Testis (tissue), 3 donors: Measurements from ENCODE around the gene SART3. TPM values are rescaled to one million over a fixed set of nuclear protein-coding genes. Genes with fewer than 3 reads are reported as not detected.

Experiments
- DNase-seq: peaks from one replicate; pipeline ENCODE4 v3.0.0-alpha.2; 2019
- H3K27ac ChIP-seq, 2 donors: fragments of 200-600 bp; sonication (generic); one replicate each; pipeline ENCODE4 v1.5.1; 2019
- H3K27me3 ChIP-seq: fragments of 200-600 bp; sonication (generic); one replicate; pipeline ENCODE4 v1.5.1; 2019
- H3K36me3 ChIP-seq: fragments of 200-600 bp; sonication (generic); one replicate; pipeline ENCODE4 v1.5.1; 2017; ENCODE audit warnings: low read depth; ENCODE audit errors: missing control alignments
- H3K4me1 ChIP-seq: fragments of 200-600 bp; sonication (generic); one replicate; pipeline ENCODE4 v1.5.1; 2019
- H3K4me3 ChIP-seq, 2 donors: fragments of 200-600 bp; sonication (generic); one replicate each; pipeline ENCODE4 v1.5.1; 2017 to 2019
- H3K9me3 ChIP-seq: fragments of 200-600 bp; sonication (generic); one replicate; pipeline ENCODE4 v1.5.1; 2017
- POLR2A ChIP-seq: fragments of 450-650 bp; IDR thresholded peaks from one replicate; pipeline ENCODE4 v1.6.1; 2017; ENCODE audit warnings: antibody characterized with exemption, mild to moderate bottlenecking, moderate library complexity
- WGBS, 2 donors: methylation state at CpG; one replicate each; pipeline ENCODE4 v1.1.5; 2018; 5-methylcytosine and 5-hydroxymethylcytosine counted together
- intact Hi-C: fragments of 100-400 bp; cut with DNase I; formaldehyde crosslinking; loops from one replicate; pipeline ENCODE4 v1.15.1; 2023; ENCODE audit warnings: low total_unique reads
- polyA plus RNA-seq: library from polyadenylated mRNA; stranded (reverse); fragments of 350-450 nt; fragmentation: Illumina TruSeq; extraction: RNeasy Lipid Tissue Mini Kit (QIAGEN cat#74804); gene quantifications from one replicate; pipeline ENCODE4 v1.2.3, GENCODE V29; 2014; ENCODE audit warnings: low read depth, low replicate concordance; ENCODE audit not compliant: insufficient read depth
- total RNA-seq, 2 donors: library from RNA; depleted of rRNA; stranded (reverse); fragments of >200 nt; gene quantifications; one replicate each; pipeline ENCODE4 v1.2.3, GENCODE V29; 2016
- TF ChIP-seq, protein P1 (sequence below), 3 experiments: fragments of 450-650 bp in 2 of 3; fragments of 200-600 bp in 1 of 3; sonication (generic) in 1 of 3; IDR thresholded peaks; one replicate each; pipeline ENCODE4 v1.5.1; 2016 to 2019; ENCODE audit warnings: antibody characterized with exemption in 3 of 3, mild to moderate bottlenecking in 2 of 3, moderate library complexity in 1 of 3

The SART3 gene
- total and polyA plus RNA-seq, 3 donors from 2014 or later = 48.6 to 116 (median 115) TPM

DNA sequence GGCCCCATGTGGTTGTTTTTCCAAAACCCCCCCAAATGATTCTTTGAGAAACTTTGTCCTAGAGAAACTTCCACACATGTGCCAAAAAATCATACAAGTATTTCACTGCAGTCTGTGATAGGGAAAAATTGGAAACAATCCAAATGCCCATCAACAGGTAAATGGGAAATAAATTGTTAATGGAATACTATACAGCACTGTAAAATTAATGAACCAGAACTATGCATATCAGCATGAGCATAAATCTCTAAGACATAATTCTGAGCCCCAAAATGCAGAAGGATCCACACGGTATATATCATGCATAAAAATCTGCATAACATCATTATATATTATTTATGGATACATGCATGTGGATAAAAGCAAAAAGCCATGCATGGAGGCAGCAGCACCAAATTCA lies 51.2 kb downstream of the SART3 start:
- no peak overlapping the region for H3K4me3 ChIP-seq
- no peaks in the 10 kb centered on the region for H3K27me3 ChIP-seq
- H3K36me3 ChIP-seq = no peaks in the 10 kb centered on the region
- no peaks in the 10 kb centered on the region for H3K9me3 ChIP-seq
- H3K27ac ChIP-seq = no peak overlapping the region
- TF ChIP-seq POLR2A = no peak
- TF ChIP-seq, protein P1, sequence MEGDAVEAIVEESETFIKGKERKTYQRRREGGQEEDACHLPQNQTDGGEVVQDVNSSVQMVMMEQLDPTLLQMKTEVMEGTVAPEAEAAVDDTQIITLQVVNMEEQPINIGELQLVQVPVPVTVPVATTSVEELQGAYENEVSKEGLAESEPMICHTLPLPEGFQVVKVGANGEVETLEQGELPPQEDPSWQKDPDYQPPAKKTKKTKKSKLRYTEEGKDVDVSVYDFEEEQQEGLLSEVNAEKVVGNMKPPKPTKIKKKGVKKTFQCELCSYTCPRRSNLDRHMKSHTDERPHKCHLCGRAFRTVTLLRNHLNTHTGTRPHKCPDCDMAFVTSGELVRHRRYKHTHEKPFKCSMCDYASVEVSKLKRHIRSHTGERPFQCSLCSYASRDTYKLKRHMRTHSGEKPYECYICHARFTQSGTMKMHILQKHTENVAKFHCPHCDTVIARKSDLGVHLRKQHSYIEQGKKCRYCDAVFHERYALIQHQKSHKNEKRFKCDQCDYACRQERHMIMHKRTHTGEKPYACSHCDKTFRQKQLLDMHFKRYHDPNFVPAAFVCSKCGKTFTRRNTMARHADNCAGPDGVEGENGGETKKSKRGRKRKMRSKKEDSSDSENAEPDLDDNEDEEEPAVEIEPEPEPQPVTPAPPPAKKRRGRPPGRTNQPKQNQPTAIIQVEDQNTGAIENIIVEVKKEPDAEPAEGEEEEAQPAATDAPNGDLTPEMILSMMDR (IDR thresholded peaks at IDR 0.05) = no peak
- WGBS, 2 donors = 73 to 85% methylated on average over 1 of the region's 1 CpG
- DNase-seq = no peak
- H3K4me1 ChIP-seq = no peaks in the 10 kb centered on the region
- intact Hi-C loops = no loop called here

DNA sequence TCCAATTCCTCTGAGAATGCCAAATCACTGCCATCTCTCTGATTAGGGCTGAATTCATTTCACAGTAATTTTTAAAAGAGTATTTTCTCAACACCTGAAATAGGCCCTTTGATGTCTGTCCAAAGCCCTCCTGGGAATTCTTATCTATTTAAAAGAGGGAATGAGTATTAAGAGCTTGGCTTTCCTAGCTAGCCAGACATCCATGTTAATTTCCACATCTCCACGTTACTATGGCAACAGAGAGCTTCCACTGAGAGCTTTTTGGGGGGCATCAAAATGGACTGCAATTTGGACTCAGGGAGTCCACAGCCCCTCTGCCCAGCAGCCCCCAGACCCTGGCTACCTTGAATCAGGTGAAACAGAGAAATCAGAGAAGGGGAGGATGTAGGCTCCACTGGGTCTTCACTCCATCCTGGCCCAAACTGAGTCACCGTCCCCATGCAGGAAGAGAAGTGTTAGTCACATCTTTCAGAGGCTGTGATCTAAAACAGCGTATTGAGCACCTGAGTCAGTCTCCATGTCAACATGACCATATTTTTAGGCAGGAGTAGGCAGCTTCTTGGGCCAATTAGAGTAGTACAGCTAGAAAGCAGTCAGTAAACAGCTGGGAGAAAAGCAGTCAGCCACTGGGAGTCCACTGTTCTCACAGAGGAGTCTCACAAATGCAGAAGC lies 52.9 kb downstream of the SART3 start:
- WGBS, 2 donors = 71 to 73% methylated on average over 3 of the region's 3 CpGs
- intact Hi-C loops = no loop called here
- H3K4me3 ChIP-seq = no peak overlapping the region

DNA sequence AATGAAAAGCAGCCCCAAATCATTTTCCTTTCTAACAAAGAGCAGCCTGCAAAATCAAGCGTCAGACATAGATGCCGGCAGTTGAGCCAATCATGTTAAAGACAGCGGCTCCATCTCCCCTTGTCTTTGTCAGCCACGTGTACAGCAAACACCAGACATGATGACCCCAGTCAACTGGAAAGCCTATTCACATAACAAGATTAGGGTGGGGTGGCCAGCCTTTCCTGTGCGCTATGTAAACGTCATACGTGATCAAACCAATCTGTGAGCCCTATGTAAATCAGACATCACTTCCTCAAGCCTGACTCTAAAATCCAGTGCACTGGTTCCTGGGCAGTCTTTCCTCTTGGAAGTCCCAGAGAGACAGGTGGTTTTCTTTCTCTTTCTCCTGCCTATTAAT lies 55.8 kb downstream of the SART3 start:
- H3K4me3 ChIP-seq = no peak overlapping the region
- no peaks in the 10 kb centered on the region for H3K4me1 ChIP-seq
- no peaks in the 10 kb centered on the region for H3K9me3 ChIP-seq
- TF ChIP-seq, protein P1 (IDR thresholded peaks at IDR 0.05) = no peak
- no peak for TF ChIP-seq POLR2A
- H3K27me3 ChIP-seq = no peaks in the 10 kb centered on the region
- no peak for DNase-seq
- 73 to 84% methylated on average over 7 of the region's 7 CpGs for WGBS, 2 donors
- intact Hi-C loops = no loop called here
- no peak overlapping the region for H3K27ac ChIP-seq
- H3K36me3 ChIP-seq = no peaks in the 10 kb centered on the region

More for the DNA sequence above, 52.9 kb downstream of the SART3 start:
- Histone ChIP-seq H3K4me1 (no peaks in the 10 kb centered on the region), H3K36me3 (no peaks in the 10 kb centered on the region), H3K27me3 (no peaks in the 10 kb centered on the region), H3K9me3 (no peaks in the 10 kb centered on the region), H3K27ac (no peak overlapping the region)
- TF ChIP-seq POLR2A = no peak
- TF ChIP-seq, protein P1 (IDR thresholded peaks at IDR 0.05) = no peak
- no peak for DNase-seq

DNA sequence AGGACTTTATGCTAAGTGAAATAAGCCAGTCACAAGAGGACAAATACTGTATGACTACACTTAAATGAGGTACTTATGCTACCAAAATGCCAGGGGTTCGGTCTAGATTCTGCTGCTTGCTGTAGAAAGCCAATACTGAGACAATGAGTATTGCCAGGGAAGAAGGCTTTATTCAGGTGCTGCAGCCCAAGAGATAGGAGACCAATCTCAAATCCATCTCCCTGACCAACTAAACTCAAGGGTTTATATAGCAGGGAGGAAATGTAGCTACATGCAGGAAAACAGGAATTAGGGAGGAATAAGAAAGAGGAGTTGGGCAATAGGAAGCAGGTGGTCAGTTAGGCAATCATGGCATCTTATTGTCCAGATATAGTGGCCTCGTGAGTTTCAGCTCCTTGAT lies 58.1 kb downstream of the SART3 start:
- no peak for TF ChIP-seq POLR2A
- TF ChIP-seq, protein P1 (IDR thresholded peaks at IDR 0.05) = no peak
- intact Hi-C loops = no loop called here
- WGBS, 2 donors = 83 to 85% methylated on average over 2 of the region's 2 CpGs

DNA sequence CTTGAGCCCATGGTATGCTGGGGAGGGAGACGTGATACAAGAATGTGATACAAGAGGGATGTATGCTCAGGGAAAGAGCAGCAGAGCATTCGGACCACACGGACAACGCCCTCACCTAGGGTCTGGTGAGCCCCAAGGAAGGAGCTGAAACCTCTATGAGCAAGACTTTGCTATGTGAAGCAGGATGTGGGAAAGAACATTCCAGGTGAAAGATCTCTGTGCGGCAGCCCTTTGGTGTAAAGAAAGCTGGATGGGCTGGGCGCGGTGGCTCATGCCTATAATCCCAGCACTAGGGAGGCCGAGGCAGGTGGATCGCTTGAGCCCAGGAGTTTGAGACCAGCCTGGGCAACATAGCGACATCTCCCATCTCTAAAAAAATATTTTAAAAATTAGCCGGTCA lies 62.8 kb downstream of the SART3 start:
- DNase-seq = no peak
- 61 to 63% methylated on average over 11 of the region's 11 CpGs for WGBS, 2 donors
- TF ChIP-seq, protein P1 (IDR thresholded peaks at IDR 0.05) = no peak
- TF ChIP-seq POLR2A = no peak
- Histone ChIP-seq H3K27me3 (no peaks in the 10 kb centered on the region), H3K9me3 (no peaks in the 10 kb centered on the region), H3K4me1 (no peaks in the 10 kb centered on the region), H3K36me3 (no peaks in the 10 kb centered on the region), H3K27ac (no peak overlapping the region), H3K4me3 (no peak overlapping the region)
- intact Hi-C loops = no loop called here

More for the DNA sequence above, 58.1 kb downstream of the SART3 start:
- no peak for DNase-seq
- Histone ChIP-seq H3K36me3 (no peaks in the 10 kb centered on the region), H3K9me3 (no peaks in the 10 kb centered on the region), H3K4me3 (no peak overlapping the region), H3K27me3 (no peaks in the 10 kb centered on the region), H3K27ac (no peak overlapping the region), H3K4me1 (no peaks in the 10 kb centered on the region)
